Activated CD8-positive, alpha-beta T cell treated with anti-CD3 and anti-CD28 coated beads for 36 hours (primary cell): ENCODE results near the gene AUTS2. TPM values are rescaled to one million over a fixed set of nuclear protein-coding genes. Genes with fewer than 3 reads are reported as not detected.

Source experiments
- ATAC-seq: fragments of 200-7000 bp; cut with Tn5 transposase; one replicate; pipeline ENCODE4 v1.10.0; 2021; ENCODE audit warnings: mild to moderate bottlenecking, moderate library complexity
- CTCF ChIA-PET: fragments of 350-600 bp; sonication (Branson Sonifier 250); formaldehyde crosslinking; loops from one replicate; lab custom pipeline; 2021; ENCODE audit warnings: antibody characterized with exemption; lab: Charles Lee
- POLR2A ChIA-PET: fragments of 350-600 bp; sonication (Branson Sonifier 250); formaldehyde crosslinking; loops from one replicate; lab custom pipeline; 2021; ENCODE audit warnings: antibody characterized with exemption; lab: Charles Lee
- DNase-seq: peaks from one replicate; pipeline ENCODE4 v3.0.0-alpha.2; 2020
- H3K27ac Mint-ChIP-seq: one replicate; pipeline ENCODE4 v1.8.0; 2021; ENCODE audit warnings: mild to moderate bottlenecking, mixed read lengths
- H3K27me3 Mint-ChIP-seq: one replicate; pipeline ENCODE4 v1.8.0; 2021; ENCODE audit warnings: mixed read lengths
- H3K36me3 Mint-ChIP-seq: one replicate; pipeline ENCODE4 v1.8.0; 2021; ENCODE audit warnings: low read depth, mixed read lengths
- H3K4me1 Mint-ChIP-seq: one replicate; pipeline ENCODE4 v1.8.0; 2021; ENCODE audit warnings: low read depth, mixed read lengths
- H3K4me3 Mint-ChIP-seq: one replicate; pipeline ENCODE4 v1.8.0; 2021; ENCODE audit warnings: mild to moderate bottlenecking, moderate library complexity, mixed read lengths
- H3K9me3 Mint-ChIP-seq: one replicate; pipeline ENCODE4 v1.8.0; 2021; ENCODE audit warnings: mixed read lengths
- intact Hi-C: fragments of 100-400 bp; cut with micrococcal nuclease; formaldehyde crosslinking; loops from one replicate; pipeline ENCODE4 v1.10.0; 2022
- total RNA-seq, 2 experiments: library from RNA; stranded (reverse); gene quantifications; one replicate each; pipeline ENCODE4 v1.2.3, GENCODE V29; 2021
- TF ChIP-seq, protein P1 (sequence below): fragments of 200-600 bp; IDR thresholded peaks from one replicate; pipeline ENCODE4 v1.8.0; 2022; ENCODE audit warnings: antibody characterized with exemption, mild to moderate bottlenecking

Gene AUTS2
- total RNA-seq, 2 experiments from 2014 or later, result 3.1 to 3.3 TPM

DNA sequence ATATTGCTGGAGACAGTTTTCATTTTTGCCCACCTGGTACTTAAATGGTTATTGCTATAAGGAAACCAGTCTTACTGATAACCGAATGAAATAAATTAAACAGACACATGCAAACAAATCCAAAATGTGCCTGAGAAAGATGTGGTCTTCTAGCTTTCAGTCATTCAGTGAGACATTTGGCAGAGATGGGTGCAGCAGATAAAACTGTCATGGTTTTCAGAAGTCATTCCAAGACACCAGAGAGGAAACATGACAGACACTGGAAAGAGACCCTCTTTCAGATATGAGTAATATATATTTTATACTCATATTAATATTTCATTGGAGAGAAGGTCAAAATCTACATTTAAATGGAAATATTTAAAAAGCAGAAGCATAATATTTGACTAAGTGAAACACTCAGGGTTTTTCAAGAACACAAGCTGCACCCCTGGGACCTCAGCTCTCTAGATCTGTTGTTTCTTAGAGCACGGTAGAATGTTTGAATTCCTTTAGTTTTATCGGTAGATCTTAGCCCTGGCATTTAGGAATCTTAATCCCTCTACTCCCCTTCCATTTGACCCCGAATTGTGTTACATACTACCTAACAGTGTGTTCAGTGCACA is 246.1 kb downstream of the AUTS2 start:
- no peak for DNase-seq
- intact Hi-C loops, result no loop called here
- Mint-ChIP-seq H3K36me3 (no peaks in the 10 kb centered on the region), H3K9me3 (no peaks in the 10 kb centered on the region), H3K4me1 (no peaks in the 10 kb centered on the region), H3K4me3 (no peak overlapping the region), H3K27ac (no peak overlapping the region), H3K27me3 (peaks cover 16% of the 10 kb centered on the region)
- POLR2A ChIA-PET, result no interaction called here
- CTCF ChIA-PET, result no interaction called here
- TF ChIP-seq, protein P1, sequence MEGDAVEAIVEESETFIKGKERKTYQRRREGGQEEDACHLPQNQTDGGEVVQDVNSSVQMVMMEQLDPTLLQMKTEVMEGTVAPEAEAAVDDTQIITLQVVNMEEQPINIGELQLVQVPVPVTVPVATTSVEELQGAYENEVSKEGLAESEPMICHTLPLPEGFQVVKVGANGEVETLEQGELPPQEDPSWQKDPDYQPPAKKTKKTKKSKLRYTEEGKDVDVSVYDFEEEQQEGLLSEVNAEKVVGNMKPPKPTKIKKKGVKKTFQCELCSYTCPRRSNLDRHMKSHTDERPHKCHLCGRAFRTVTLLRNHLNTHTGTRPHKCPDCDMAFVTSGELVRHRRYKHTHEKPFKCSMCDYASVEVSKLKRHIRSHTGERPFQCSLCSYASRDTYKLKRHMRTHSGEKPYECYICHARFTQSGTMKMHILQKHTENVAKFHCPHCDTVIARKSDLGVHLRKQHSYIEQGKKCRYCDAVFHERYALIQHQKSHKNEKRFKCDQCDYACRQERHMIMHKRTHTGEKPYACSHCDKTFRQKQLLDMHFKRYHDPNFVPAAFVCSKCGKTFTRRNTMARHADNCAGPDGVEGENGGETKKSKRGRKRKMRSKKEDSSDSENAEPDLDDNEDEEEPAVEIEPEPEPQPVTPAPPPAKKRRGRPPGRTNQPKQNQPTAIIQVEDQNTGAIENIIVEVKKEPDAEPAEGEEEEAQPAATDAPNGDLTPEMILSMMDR, result no peak
- no peak for ATAC-seq

DNA sequence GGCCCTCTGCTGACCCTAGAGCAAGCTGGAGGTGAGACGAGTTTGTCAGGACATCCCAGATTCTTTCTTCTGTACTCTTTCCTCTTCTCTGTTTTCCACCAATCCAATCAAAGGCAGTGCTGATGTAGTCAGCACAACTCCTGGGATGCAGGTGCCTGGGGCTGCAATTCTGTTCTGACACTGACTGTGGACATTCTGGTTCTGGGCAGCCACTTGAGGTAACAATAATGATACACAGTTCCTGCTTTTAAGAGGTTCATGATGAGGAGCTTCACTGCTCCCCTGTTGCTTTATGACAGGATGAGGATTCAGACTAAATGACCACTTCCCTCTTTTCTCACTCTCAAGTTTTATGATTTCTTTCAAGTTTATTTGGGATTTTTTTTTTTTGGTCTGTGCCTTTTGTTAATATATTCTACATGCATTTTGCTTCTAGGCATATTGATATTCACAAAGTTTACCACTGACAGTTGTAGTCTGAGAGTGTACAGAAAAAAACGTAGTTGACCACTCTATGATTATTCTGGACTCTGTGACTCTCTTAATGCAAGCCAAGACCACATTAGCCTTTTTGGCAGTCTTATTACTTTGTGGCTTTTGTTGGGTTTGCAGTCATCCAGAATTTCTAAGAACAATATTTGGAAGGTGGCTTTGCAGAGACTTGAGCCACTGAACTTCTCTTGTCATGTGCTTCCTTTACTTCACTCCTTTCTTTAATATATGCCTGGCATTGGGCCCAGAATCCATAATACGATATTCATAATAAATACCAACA is 247.6 kb downstream of the AUTS2 start:
- no peaks in the 10 kb centered on the region for H3K36me3 Mint-ChIP-seq
- TF ChIP-seq, protein P1, result no peak
- DNase-seq (no peak), ATAC-seq (no peak)
- no peak overlapping the region for H3K27ac Mint-ChIP-seq
- ChIA-PET POLR2A (no interaction called here), CTCF (no interaction called here)
- no peaks in the 10 kb centered on the region for H3K4me1 Mint-ChIP-seq
- intact Hi-C loops, result no loop called here
- H3K4me3 Mint-ChIP-seq, result no peak overlapping the region
- peaks cover 11% of the 10 kb centered on the region for H3K27me3 Mint-ChIP-seq
- H3K9me3 Mint-ChIP-seq, result no peaks in the 10 kb centered on the region

- ATAC-seq, result no peak
- H3K9me3 Mint-ChIP-seq, result no peaks in the 10 kb centered on the region
- CTCF ChIA-PET, result interaction anchor here (0.7 kb wide), 1 partner anchor 18 kb away, joined by 3 read pairs; no protein-coding TSS in a partner anchor
- no peak overlapping the region for H3K4me3 Mint-ChIP-seq
- H3K27me3 Mint-ChIP-seq, result peaks cover 4% of the 10 kb centered on the region
- H3K36me3 Mint-ChIP-seq, result no peaks in the 10 kb centered on the region
- H3K27ac Mint-ChIP-seq, result no peak overlapping the region
- POLR2A ChIA-PET, result interaction anchor here (0.8 kb wide), 1 partner anchor 79 kb away, joined by 3 read pairs; no protein-coding TSS in a partner anchor
- intact Hi-C loops, result no loop called here
- H3K4me1 Mint-ChIP-seq, result no peaks in the 10 kb centered on the region
- TF ChIP-seq, protein P1, result no peak
- no peak for DNase-seq
Observed at GRCh38 chr7:69847921-69848612, 249.8 kb downstream of the AUTS2 start.

DNA sequence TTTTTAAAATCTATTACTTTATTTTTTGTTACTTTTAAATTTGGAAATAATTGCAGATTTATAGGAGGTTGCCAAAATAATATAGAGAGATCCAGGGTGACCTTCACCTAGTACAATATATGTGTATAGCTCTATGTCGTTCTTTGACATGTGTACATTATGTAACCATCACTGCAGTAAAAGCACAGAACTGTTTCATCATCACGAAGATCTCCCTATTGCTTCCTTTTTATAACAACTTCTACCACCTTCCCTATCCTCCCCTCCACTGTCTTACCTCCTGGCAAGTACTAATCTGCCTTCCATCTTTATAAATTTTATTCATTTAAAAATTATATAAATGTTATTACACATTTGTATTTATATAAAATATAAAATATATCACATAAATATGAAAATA is 251.0 kb downstream of the AUTS2 start:
- no peaks in the 10 kb centered on the region for H3K4me1 Mint-ChIP-seq
- no peaks in the 10 kb centered on the region for H3K27me3 Mint-ChIP-seq
- H3K4me3 Mint-ChIP-seq, result no peak overlapping the region
- H3K36me3 Mint-ChIP-seq, result no peaks in the 10 kb centered on the region
- H3K9me3 Mint-ChIP-seq, result no peaks in the 10 kb centered on the region
- CTCF ChIA-PET, result interaction anchor here (0.6 kb wide), 1 partner anchor 92 kb away, joined by 3 read pairs; no protein-coding TSS in a partner anchor
- no peak for DNase-seq
- TF ChIP-seq, protein P1, result no peak
- intact Hi-C loops, result no loop called here
- ATAC-seq, result no peak
- H3K27ac Mint-ChIP-seq, result no peak overlapping the region
- POLR2A ChIA-PET, result no interaction called here
